ENCODE results near the gene PGAP1.

Gene PGAP1

GRCh38 chr2:196926562-196927375 lies at the start of gene PGAP1:
Gene PGAP1 (minus strand): TSS chr2:196926707. CDS start chr2:196926616, 91 bp downstream.
- DNase-seq (ENCODE audit: insufficient read length, low spot score) (peak; percentile 95), FAIRE-seq (peak; percentile 88)

- FAIRE-seq (no peak), DNase-seq (ENCODE audit: insufficient read length, low spot score) (no peak)
These were observed 48.5 kb upstream of the PGAP1 start for GRCh38 chr2:196974970-196975369.

GRCh38 chr2:196971574-196972279 lies 45.2 kb upstream of the PGAP1 start:
- DNase-seq (ENCODE audit: insufficient read length, low spot score) = no peak
- FAIRE-seq = no peak

GRCh38 chr2:196970099-196970498 lies 43.6 kb upstream of the PGAP1 start:
- DNase-seq (ENCODE audit: insufficient read length, low spot score) (no peak), FAIRE-seq (no peak)

GRCh38 chr2:196968516-196968915 lies 42.0 kb upstream of the PGAP1 start:
- DNase-seq (ENCODE audit: insufficient read length, low spot score) (no peak), FAIRE-seq (no peak)

- DNase-seq (ENCODE audit: insufficient read length, low spot score) (no peak), FAIRE-seq (no peak)
These were observed 41.3 kb upstream of the PGAP1 start for GRCh38 chr2:196967775-196968174.

GRCh38 chr2:196967116-196967515 lies 40.6 kb upstream of the PGAP1 start:
- FAIRE-seq (no peak), DNase-seq (ENCODE audit: insufficient read length, low spot score) (no peak)

- no peak for FAIRE-seq
- DNase-seq (ENCODE audit: insufficient read length, low spot score) = no peak
These were observed 39.6 kb upstream of the PGAP1 start for GRCh38 chr2:196966061-196966460.

GRCh38 chr2:196965651-196966050 lies 39.1 kb upstream of the PGAP1 start:
- DNase-seq (ENCODE audit: insufficient read length, low spot score) (no peak), FAIRE-seq (no peak)

GRCh38 chr2:196963961-196964360 lies 37.5 kb upstream of the PGAP1 start:
- no peak for FAIRE-seq
- no peak for DNase-seq (ENCODE audit: insufficient read length, low spot score)

GRCh38 chr2:196963043-196963442 lies 36.5 kb upstream of the PGAP1 start:
- DNase-seq (ENCODE audit: insufficient read length, low spot score) (no peak), FAIRE-seq (no peak)

GRCh38 chr2:196962325-196962724 lies 35.8 kb upstream of the PGAP1 start:
- FAIRE-seq = no peak
- DNase-seq (ENCODE audit: insufficient read length, low spot score) = no peak

- FAIRE-seq = no peak
- no peak for DNase-seq (ENCODE audit: insufficient read length, low spot score)
These were observed 35.4 kb upstream of the PGAP1 start for GRCh38 chr2:196961889-196962288.

- FAIRE-seq (no peak), DNase-seq (ENCODE audit: insufficient read length, low spot score) (no peak)
These were observed 33.3 kb upstream of the PGAP1 start for GRCh38 chr2:196959734-196960338.

- DNase-seq (ENCODE audit: insufficient read length, low spot score) = no peak
- FAIRE-seq = no peak
These were observed 32.8 kb upstream of the PGAP1 start for GRCh38 chr2:196959281-196959680.

GRCh38 chr2:196957881-196958525 lies 31.5 kb upstream of the PGAP1 start:
- FAIRE-seq = no peak
- no peak for DNase-seq (ENCODE audit: insufficient read length, low spot score)

- DNase-seq (ENCODE audit: insufficient read length, low spot score) (no peak), FAIRE-seq (no peak)
These were observed 30.9 kb upstream of the PGAP1 start for GRCh38 chr2:196957442-196957841.

- FAIRE-seq = no peak
- DNase-seq (ENCODE audit: insufficient read length, low spot score) = no peak
These were observed 29.6 kb upstream of the PGAP1 start for GRCh38 chr2:196956069-196956468.

GRCh38 chr2:196955036-196955435 lies 28.5 kb upstream of the PGAP1 start:
- DNase-seq (ENCODE audit: insufficient read length, low spot score) (no peak), FAIRE-seq (no peak)

- no peak for DNase-seq (ENCODE audit: insufficient read length, low spot score)
These were observed 27.5 kb upstream of the PGAP1 start for GRCh38 chr2:196954001-196954400.

GRCh38 chr2:196952936-196953335 lies 26.4 kb upstream of the PGAP1 start:
- no peak for FAIRE-seq

More at GRCh38 chr2:196954001-196954400, 27.5 kb upstream of the PGAP1 start:
- FAIRE-seq = no peak

More at GRCh38 chr2:196952936-196953335, 26.4 kb upstream of the PGAP1 start:
- DNase-seq (ENCODE audit: insufficient read length, low spot score) = no peak

Measured in HTR-8/SVneo (cell line).